Measurements from ENCODE around the gene PTPRM.

The PTPRM gene

GRCh38 chr18:8300751-8301410 lies 733.8 kb downstream of the PTPRM start:
- Histone ChIP-seq H3K9me3 (ENCODE audit: insufficient read depth, low read length) (no peaks in the 10 kb centered on the region), H3K27me3 (ENCODE audit: insufficient read depth, insufficient read length) (no peaks in the 10 kb centered on the region), H3K36me3 (ENCODE audit: insufficient read depth, insufficient read length, low read length) (no peaks in the 10 kb centered on the region), H3K9ac (ENCODE audit: insufficient read length, low read depth) (no peak overlapping the region), H3K4me1 (ENCODE audit: insufficient read depth, insufficient read length) (no peaks in the 10 kb centered on the region), H3K4me3 (ENCODE audit: insufficient read length, low read depth) (no peak overlapping the region)
- DNase-seq (ENCODE audit: low read depth, low spot score), result no peak
- TF ChIP-seq YY1 (IDR thresholded peaks at IDR 0.05; ENCODE audit: insufficient read depth, insufficient read length), result no peak
- TF ChIP-seq ZNF274 (IDR thresholded peaks at IDR 0.05; ENCODE audit: low read depth, low read length), result no peak
- no peak for TF ChIP-seq SUZ12 (IDR thresholded peaks at IDR 0.05; ENCODE audit: extremely low read depth, insufficient read depth, insufficient read length)

DNA sequence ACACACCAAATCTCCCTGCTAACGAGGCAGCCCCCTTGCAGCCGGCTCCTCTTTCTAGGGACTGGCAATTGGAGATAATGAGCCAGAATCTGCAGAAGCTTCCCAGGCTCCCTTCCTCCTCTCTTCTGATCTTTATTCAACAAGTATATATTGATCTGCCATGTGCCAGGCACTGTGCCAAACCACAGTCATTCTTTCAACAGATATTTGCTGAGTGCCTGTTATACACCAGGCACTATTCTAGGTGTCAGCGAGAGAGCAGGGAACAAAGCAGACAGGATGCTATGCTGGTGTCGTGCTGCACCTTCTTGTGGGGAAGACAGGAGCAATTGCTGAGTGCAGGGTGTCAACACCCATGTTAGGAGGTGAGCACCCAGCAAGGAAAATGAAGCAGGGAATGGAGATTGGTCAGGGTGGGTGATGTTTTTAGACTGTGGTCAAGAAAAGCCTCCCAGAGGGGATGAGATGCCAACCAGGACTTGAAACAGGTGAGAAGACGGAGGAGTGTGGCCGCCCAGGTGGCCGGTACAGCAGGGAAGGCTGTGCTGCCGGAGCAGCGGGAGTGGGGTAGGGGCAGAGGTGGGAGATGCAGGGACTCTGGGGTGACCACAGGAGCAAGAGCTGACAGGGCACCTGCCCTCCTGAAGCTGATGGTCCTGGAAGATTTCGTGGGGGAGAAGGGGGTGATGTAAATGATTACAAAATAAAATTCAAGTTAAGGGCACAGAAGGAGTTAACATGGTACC lies 734.5 kb downstream of the PTPRM start:
- no peaks in the 10 kb centered on the region for H3K36me3 ChIP-seq (ENCODE audit: insufficient read depth, insufficient read length, low read length)
- H3K4me1 ChIP-seq (ENCODE audit: insufficient read depth, insufficient read length), result no peaks in the 10 kb centered on the region
- no peaks in the 10 kb centered on the region for H3K9me3 ChIP-seq (ENCODE audit: insufficient read depth, low read length)
- H3K9ac ChIP-seq (ENCODE audit: insufficient read length, low read depth), result no peak overlapping the region
- no peak overlapping the region for H3K4me3 ChIP-seq (ENCODE audit: insufficient read length, low read depth)
- no peak for TF ChIP-seq ZNF274 (IDR thresholded peaks at IDR 0.05; ENCODE audit: low read depth, low read length)
- no peak for TF ChIP-seq SUZ12 (IDR thresholded peaks at IDR 0.05; ENCODE audit: extremely low read depth, insufficient read depth, insufficient read length)
- TF ChIP-seq YY1 (IDR thresholded peaks at IDR 0.05; ENCODE audit: insufficient read depth, insufficient read length), result no peak
- no peak for DNase-seq (ENCODE audit: low read depth, low spot score)
- H3K27me3 ChIP-seq (ENCODE audit: insufficient read depth, insufficient read length), result no peaks in the 10 kb centered on the region

- no peak for DNase-seq (ENCODE audit: low read depth, low spot score)
- Histone ChIP-seq H3K36me3 (ENCODE audit: insufficient read depth, insufficient read length, low read length) (no peaks in the 10 kb centered on the region), H3K4me3 (ENCODE audit: insufficient read length, low read depth) (no peak overlapping the region), H3K27me3 (ENCODE audit: insufficient read depth, insufficient read length) (no peaks in the 10 kb centered on the region), H3K4me1 (ENCODE audit: insufficient read depth, insufficient read length) (no peaks in the 10 kb centered on the region), H3K9me3 (ENCODE audit: insufficient read depth, low read length) (no peaks in the 10 kb centered on the region; the same call in 1 of the 2 replicates), H3K9ac (ENCODE audit: insufficient read length, low read depth) (no peak overlapping the region)
- no peak for TF ChIP-seq ZNF274 (IDR thresholded peaks at IDR 0.05; ENCODE audit: low read depth, low read length)
- no peak for TF ChIP-seq SUZ12 (IDR thresholded peaks at IDR 0.05; ENCODE audit: extremely low read depth, insufficient read depth, insufficient read length)
Measured at GRCh38 chr18:8303151-8303755, 736.1 kb downstream of the PTPRM start.

DNA sequence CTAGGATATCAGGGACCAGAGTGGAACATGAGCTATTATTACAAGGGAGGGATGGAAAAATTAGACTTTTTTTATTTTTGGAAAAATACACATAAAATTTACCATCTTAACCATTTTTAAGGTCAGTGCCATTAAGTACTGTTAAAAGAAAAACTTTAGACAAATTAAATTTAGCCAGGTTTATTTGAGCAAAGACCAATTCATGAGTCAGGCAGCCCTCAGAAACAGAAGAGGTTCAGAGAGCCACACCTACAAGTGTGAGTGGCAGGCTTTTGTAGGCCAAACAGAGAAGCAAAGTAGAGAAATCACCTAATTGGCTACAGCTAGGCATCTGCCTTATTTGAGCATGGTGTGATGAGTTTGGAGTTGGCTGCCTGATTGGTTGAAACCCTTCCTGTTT lies 740.8 kb downstream of the PTPRM start:
- no peak for TF ChIP-seq YY1 (IDR thresholded peaks at IDR 0.05; ENCODE audit: insufficient read depth, insufficient read length)
- no peak for TF ChIP-seq ZNF274 (IDR thresholded peaks at IDR 0.05; ENCODE audit: low read depth, low read length)
- no peak for TF ChIP-seq SUZ12 (IDR thresholded peaks at IDR 0.05; ENCODE audit: extremely low read depth, insufficient read depth, insufficient read length)

GRCh38 chr18:8313043-8313442 lies 745.9 kb downstream of the PTPRM start:
- Histone ChIP-seq H3K9me3 (ENCODE audit: insufficient read depth, low read length) (no peaks in the 10 kb centered on the region; the same call in 1 of the 2 replicates), H3K4me1 (ENCODE audit: insufficient read depth, insufficient read length) (no peaks in the 10 kb centered on the region), H3K9ac (ENCODE audit: insufficient read length, low read depth) (no peak overlapping the region), H3K27me3 (ENCODE audit: insufficient read depth, insufficient read length) (no peaks in the 10 kb centered on the region), H3K4me3 (ENCODE audit: insufficient read length, low read depth) (no peak overlapping the region), H3K36me3 (ENCODE audit: insufficient read depth, insufficient read length, low read length) (no peaks in the 10 kb centered on the region)
- no peak for TF ChIP-seq SUZ12 (IDR thresholded peaks at IDR 0.05; ENCODE audit: extremely low read depth, insufficient read depth, insufficient read length)
- no peak for TF ChIP-seq ZNF274 (IDR thresholded peaks at IDR 0.05; ENCODE audit: low read depth, low read length)
- TF ChIP-seq YY1 (IDR thresholded peaks at IDR 0.05; ENCODE audit: insufficient read depth, insufficient read length), result no peak
- peak; percentile 0 for DNase-seq (ENCODE audit: low read depth, low spot score)

More for the DNA sequence above, 740.8 kb downstream of the PTPRM start:
- H3K4me1 ChIP-seq (ENCODE audit: insufficient read depth, insufficient read length), result no peaks in the 10 kb centered on the region
- H3K27me3 ChIP-seq (ENCODE audit: insufficient read depth, insufficient read length), result no peaks in the 10 kb centered on the region
- no peaks in the 10 kb centered on the region; the same call in 1 of the 2 replicates for H3K9me3 ChIP-seq (ENCODE audit: insufficient read depth, low read length)
- H3K4me3 ChIP-seq (ENCODE audit: insufficient read length, low read depth), result no peak overlapping the region
- no peak overlapping the region for H3K9ac ChIP-seq (ENCODE audit: insufficient read length, low read depth)
- no peak for DNase-seq (ENCODE audit: low read depth, low spot score)
- H3K36me3 ChIP-seq (ENCODE audit: insufficient read depth, insufficient read length, low read length), result no peaks in the 10 kb centered on the region

DNA sequence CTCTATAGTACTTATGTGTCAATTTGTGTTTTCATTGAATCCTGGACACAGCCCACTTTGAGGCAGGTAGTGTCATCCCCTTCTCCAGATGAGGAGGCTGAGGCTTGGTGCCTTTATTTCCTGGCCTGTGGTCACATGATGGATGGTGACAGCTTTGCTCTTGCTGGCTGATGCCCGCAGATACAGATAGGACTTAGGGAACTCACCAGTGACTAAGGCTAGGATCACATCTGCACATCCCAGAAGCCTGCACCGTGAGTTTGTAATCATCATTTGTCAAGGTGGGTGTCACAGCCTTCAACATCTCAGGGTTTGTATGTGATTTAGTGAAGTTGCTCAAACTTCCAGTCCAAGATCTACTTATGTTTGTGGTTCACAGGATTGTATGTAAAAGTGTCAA lies 747.0 kb downstream of the PTPRM start:
- Histone ChIP-seq H3K9me3 (ENCODE audit: insufficient read depth, low read length) (no peaks in the 10 kb centered on the region), H3K4me3 (ENCODE audit: insufficient read length, low read depth) (no peak overlapping the region), H3K9ac (ENCODE audit: insufficient read length, low read depth) (no peak overlapping the region), H3K27me3 (ENCODE audit: insufficient read depth, insufficient read length) (no peaks in the 10 kb centered on the region), H3K36me3 (ENCODE audit: insufficient read depth, insufficient read length, low read length) (no peaks in the 10 kb centered on the region), H3K4me1 (ENCODE audit: insufficient read depth, insufficient read length) (no peaks in the 10 kb centered on the region)
- TF ChIP-seq YY1 (IDR thresholded peaks at IDR 0.05; ENCODE audit: insufficient read depth, insufficient read length) (no peak), SUZ12 (IDR thresholded peaks at IDR 0.05; ENCODE audit: extremely low read depth, insufficient read depth, insufficient read length) (no peak), ZNF274 (IDR thresholded peaks at IDR 0.05; ENCODE audit: low read depth, low read length) (no peak)
- no peak for DNase-seq (ENCODE audit: low read depth, low spot score)
